Measurements from ENCODE around the gene FN1. TPM values are rescaled to one million over a fixed set of nuclear protein-coding genes. Genes with fewer than 3 reads are reported as not detected.

FN1 gene
- total and polyA plus RNA-seq, 2 donors (not counting 1 experiment from before 2014, with no cell fraction given) = 3,629 to 5,906 TPM

DNA sequence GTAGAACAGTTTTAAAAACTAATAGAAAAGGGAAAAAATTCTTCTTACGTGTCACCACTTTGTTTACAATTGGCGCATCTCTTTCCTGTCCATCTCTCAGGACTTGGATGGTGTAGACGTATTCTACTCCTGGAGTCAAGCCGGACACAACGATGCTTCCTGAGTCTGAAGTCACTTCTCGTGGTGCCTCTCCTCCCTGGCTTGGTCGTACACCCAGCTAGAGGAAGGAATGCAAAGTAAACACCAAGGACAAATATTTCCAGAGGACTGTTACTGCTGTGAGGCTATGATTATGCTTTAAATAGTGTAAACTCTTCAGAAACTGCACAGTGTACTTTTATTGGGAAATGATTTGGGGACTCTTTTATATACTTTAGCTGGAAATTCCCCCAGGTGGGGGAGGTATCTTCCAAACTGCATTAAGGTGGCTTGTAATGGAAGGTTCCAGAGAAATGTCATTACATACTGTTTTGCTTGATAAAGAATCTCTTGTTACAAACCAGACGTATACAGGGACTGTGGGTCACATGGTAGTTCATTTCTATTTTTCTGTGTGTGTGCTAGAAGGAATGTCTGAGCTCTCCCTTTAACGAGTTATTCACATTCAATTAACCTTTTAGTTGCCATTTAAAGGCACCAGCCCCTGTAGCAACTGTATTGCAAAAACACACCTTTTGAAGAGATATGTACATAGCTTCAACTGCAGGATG is 38.1 kb downstream of the FN1 start:
- H3K4me1 ChIP-seq (ENCODE audit: control insufficient read depth, extremely low read depth, insufficient read depth, low read length) = peaks cover 19% of the 10 kb centered on the region
- peaks cover 28% of the 10 kb centered on the region for H3K36me3 ChIP-seq (ENCODE audit: control insufficient read depth, insufficient read depth, low read length)
- H3K27me3 ChIP-seq (ENCODE audit: control insufficient read depth, insufficient read depth, low read length) = no peaks in the 10 kb centered on the region
- H3K79me2 ChIP-seq (ENCODE audit: control insufficient read depth, insufficient read depth, low read length) = peaks cover 12% of the 10 kb centered on the region
- H3K4me2 ChIP-seq (ENCODE audit: extremely low read depth, insufficient read depth, low read length) = no peak overlapping the region
- TF ChIP-seq, protein P1, sequence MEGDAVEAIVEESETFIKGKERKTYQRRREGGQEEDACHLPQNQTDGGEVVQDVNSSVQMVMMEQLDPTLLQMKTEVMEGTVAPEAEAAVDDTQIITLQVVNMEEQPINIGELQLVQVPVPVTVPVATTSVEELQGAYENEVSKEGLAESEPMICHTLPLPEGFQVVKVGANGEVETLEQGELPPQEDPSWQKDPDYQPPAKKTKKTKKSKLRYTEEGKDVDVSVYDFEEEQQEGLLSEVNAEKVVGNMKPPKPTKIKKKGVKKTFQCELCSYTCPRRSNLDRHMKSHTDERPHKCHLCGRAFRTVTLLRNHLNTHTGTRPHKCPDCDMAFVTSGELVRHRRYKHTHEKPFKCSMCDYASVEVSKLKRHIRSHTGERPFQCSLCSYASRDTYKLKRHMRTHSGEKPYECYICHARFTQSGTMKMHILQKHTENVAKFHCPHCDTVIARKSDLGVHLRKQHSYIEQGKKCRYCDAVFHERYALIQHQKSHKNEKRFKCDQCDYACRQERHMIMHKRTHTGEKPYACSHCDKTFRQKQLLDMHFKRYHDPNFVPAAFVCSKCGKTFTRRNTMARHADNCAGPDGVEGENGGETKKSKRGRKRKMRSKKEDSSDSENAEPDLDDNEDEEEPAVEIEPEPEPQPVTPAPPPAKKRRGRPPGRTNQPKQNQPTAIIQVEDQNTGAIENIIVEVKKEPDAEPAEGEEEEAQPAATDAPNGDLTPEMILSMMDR (conservative IDR thresholded peaks at IDR 0.05 in 1 of 2, IDR thresholded peaks at IDR 0.05 in 1 of 2; ENCODE audit: low read depth in 1 of 2, low read length in 2 of 2) = peak in 1 of 2 donors; percentile 16
- no peak for TF ChIP-seq EZH2 (IDR thresholded peaks at IDR 0.05; ENCODE audit: low read length, missing control alignments)
- no peak overlapping the region for H3K9ac ChIP-seq (ENCODE audit: insufficient read depth, low read length)
- peaks cover 2% of the 10 kb centered on the region for H4K20me1 ChIP-seq (ENCODE audit: control insufficient read depth, extremely low read depth, insufficient read depth, low read length)
- no peak overlapping the region for H2AFZ ChIP-seq (ENCODE audit: low read length)
- peak in 1 of 2 donors; percentile 51 for DNase-seq (ENCODE audit: low read depth in 2 of 2)
- no peaks in the 10 kb centered on the region for H3K9me3 ChIP-seq (ENCODE audit: control insufficient read depth, insufficient read depth, low read depth, low read length)
- peak overlapping the region; percentile 19 for H3K27ac ChIP-seq (ENCODE audit: insufficient read depth, low read length)
- no peak overlapping the region for H3K4me3 ChIP-seq (replicated peaks in 1 of 4; ENCODE audit: control extremely low read depth in 1 of 4, insufficient read depth in 1 of 4, low read depth in 3 of 4, low read length in 4 of 4)

DNA sequence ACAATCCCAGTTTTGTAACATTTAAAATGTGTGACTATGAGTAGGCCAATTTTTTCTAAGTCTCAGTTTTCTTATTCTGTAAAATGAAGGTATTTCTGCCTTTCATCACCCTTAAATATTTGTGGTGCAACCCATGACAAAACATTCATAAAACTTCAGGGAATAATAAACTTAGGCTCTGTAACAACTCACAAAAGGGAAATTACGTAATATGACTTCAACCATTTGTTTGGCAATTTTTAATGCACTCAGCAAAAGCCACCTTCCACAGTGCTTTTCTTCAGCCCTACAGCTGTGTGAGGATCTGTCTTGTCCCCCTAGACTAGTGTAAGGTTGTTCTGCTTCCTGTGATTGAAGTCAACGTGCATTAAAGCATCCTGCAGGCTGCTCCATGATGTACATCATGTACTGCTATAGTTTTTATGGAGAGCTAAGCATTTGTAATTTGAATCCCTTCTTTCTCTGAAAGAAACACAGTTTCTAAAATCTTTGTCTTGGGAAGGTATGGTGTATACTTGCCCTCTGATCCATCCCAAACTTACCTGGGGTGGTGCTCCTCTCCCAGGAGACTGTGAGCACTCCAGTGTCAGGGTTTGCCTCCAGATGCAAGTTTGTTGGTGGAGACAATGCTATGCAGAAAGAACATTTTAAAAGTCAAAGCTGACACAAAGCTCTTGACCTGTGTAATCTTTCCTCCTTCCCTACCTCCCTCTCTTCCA is 39.1 kb downstream of the FN1 start:
- H3K79me2 ChIP-seq (ENCODE audit: control insufficient read depth, insufficient read depth, low read length) = peaks cover 14% of the 10 kb centered on the region
- H3K4me2 ChIP-seq (ENCODE audit: extremely low read depth, insufficient read depth, low read length) = no peak overlapping the region
- peaks cover 35% of the 10 kb centered on the region for H3K36me3 ChIP-seq (ENCODE audit: control insufficient read depth, insufficient read depth, low read length)
- peak; percentile 66 to 90 for DNase-seq (ENCODE audit: low read depth in 2 of 2)
- no peaks in the 10 kb centered on the region for H3K9me3 ChIP-seq (ENCODE audit: control insufficient read depth, insufficient read depth, low read depth, low read length)
- H3K9ac ChIP-seq (ENCODE audit: insufficient read depth, low read length) = no peak overlapping the region
- TF ChIP-seq, protein P1 (conservative IDR thresholded peaks at IDR 0.05 in 1 of 2, IDR thresholded peaks at IDR 0.05 in 1 of 2; ENCODE audit: low read depth in 1 of 2, low read length in 2 of 2) = no peak
- no peak for TF ChIP-seq EZH2 (IDR thresholded peaks at IDR 0.05; ENCODE audit: low read length, missing control alignments)
- no peaks in the 10 kb centered on the region for H4K20me1 ChIP-seq (ENCODE audit: control insufficient read depth, extremely low read depth, insufficient read depth, low read length)
- H3K4me1 ChIP-seq (ENCODE audit: control insufficient read depth, extremely low read depth, insufficient read depth, low read length) = peaks cover 19% of the 10 kb centered on the region
- H2AFZ ChIP-seq (ENCODE audit: low read length) = no peak overlapping the region
- no peak overlapping the region for H3K27ac ChIP-seq (ENCODE audit: insufficient read depth, low read length)
- no peak overlapping the region for H3K4me3 ChIP-seq (replicated peaks in 1 of 4; ENCODE audit: control extremely low read depth in 1 of 4, insufficient read depth in 1 of 4, low read depth in 3 of 4, low read length in 4 of 4)
- H3K27me3 ChIP-seq (ENCODE audit: control insufficient read depth, insufficient read depth, low read length) = no peaks in the 10 kb centered on the region

DNA sequence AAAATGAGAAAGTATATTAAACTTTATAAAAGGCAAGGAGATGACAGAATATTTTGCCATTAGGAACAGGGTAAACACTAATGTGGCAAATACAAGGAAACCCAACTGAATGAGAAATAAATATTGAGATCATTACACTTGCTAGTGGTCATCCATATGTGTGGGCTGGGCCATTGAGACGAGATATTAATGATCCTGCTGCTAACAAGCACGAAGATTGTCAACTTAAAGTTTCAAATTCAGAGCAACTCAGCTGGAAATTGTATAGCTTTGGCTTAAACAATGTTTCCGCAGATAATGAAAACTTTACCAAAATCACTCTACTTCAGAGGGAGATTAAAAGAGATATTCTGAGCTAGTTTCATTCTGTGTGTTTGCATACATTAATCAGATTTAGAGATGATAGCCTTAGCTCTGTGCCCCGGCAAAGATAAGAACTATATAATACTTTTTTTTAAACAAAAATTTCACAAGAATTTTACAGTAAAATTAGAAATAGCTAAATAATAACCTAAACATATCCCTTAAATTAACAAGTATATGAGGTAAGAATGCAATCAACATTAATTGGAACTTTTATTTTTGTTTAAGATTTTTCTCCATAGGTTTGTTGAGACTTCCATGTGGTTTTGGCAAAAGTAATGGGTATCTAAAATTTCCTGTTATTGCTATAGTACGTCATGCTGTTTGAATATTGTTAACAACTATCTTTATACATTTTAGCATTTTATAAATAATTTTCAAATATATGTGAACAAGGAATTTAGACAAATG is 40.0 kb downstream of the FN1 start:
- no peak overlapping the region for H3K4me2 ChIP-seq (ENCODE audit: extremely low read depth, insufficient read depth, low read length)
- no peak for TF ChIP-seq EZH2 (IDR thresholded peaks at IDR 0.05; ENCODE audit: low read length, missing control alignments)
- TF ChIP-seq, protein P1 (conservative IDR thresholded peaks at IDR 0.05 in 1 of 2, IDR thresholded peaks at IDR 0.05 in 1 of 2; ENCODE audit: low read depth in 1 of 2, low read length in 2 of 2) = no peak
- no peak overlapping the region for H3K9ac ChIP-seq (ENCODE audit: insufficient read depth, low read length)
- no peak overlapping the region for H2AFZ ChIP-seq (ENCODE audit: low read length)
- no peaks in the 10 kb centered on the region for H4K20me1 ChIP-seq (ENCODE audit: control insufficient read depth, extremely low read depth, insufficient read depth, low read length)
- H3K9me3 ChIP-seq (ENCODE audit: control insufficient read depth, insufficient read depth, low read depth, low read length) = no peaks in the 10 kb centered on the region
- H3K4me1 ChIP-seq (ENCODE audit: control insufficient read depth, extremely low read depth, insufficient read depth, low read length) = peaks cover 19% of the 10 kb centered on the region
- H3K36me3 ChIP-seq (ENCODE audit: control insufficient read depth, insufficient read depth, low read length) = peaks cover 40% of the 10 kb centered on the region
- no peak overlapping the region for H3K4me3 ChIP-seq (replicated peaks in 1 of 4; ENCODE audit: control extremely low read depth in 1 of 4, insufficient read depth in 1 of 4, low read depth in 3 of 4, low read length in 4 of 4)
- no peak overlapping the region for H3K27ac ChIP-seq (ENCODE audit: insufficient read depth, low read length)
- H3K27me3 ChIP-seq (ENCODE audit: control insufficient read depth, insufficient read depth, low read length) = no peaks in the 10 kb centered on the region
- no peak for DNase-seq (ENCODE audit: low read depth in 2 of 2)
- H3K79me2 ChIP-seq (ENCODE audit: control insufficient read depth, insufficient read depth, low read length) = peaks cover 16% of the 10 kb centered on the region
